Activated CD8-positive, alpha-beta memory T cell treated with anti-CD3 and anti-CD28 coated beads, Interleukin-2, amount 50 U/mL, for 4 hours (primary cell): ENCODE data around the gene ELL.
A peak's percentile ranks its signal among the peaks of the same experiment; 100 is the strongest.

Experiments used
- DNase-seq: peaks from one replicate; pipeline ENCODE4 v3.0.0-alpha.2; 2020

The ELL gene

GRCh38 chr19:18466354-18466753 lies 55.5 kb downstream of the ELL start:
- DNase-seq: no peak

- no peak for DNase-seq
Observed at GRCh38 chr19:18465964-18466339, 55.9 kb downstream of the ELL start.

- DNase-seq: no peak
Observed at GRCh38 chr19:18465214-18465963, 56.5 kb downstream of the ELL start.

GRCh38 chr19:18464646-18465045 lies 57.2 kb downstream of the ELL start:
- DNase-seq: no peak

- DNase-seq: no peak
Observed at GRCh38 chr19:18461471-18461870, 60.4 kb downstream of the ELL start.

- DNase-seq: no peak
Observed at GRCh38 chr19:18460900-18461299, 61.0 kb downstream of the ELL start.

- DNase-seq: no peak
Observed at GRCh38 chr19:18457483-18458331, 64.2 kb downstream of the ELL start.

GRCh38 chr19:18456974-18457373 lies 64.9 kb downstream of the ELL start:
- DNase-seq: no peak

- no peak for DNase-seq
Observed at GRCh38 chr19:18456279-18456678, 65.6 kb downstream of the ELL start.

GRCh38 chr19:18453269-18454024 lies 68.4 kb downstream of the ELL start:
- DNase-seq: no peak

GRCh38 chr19:18452386-18452785 lies 69.5 kb downstream of the ELL start:
- no peak for DNase-seq

GRCh38 chr19:18450931-18451836 lies 70.7 kb downstream of the ELL start:
- peak; percentile 89 for DNase-seq

GRCh38 chr19:18450021-18450930 lies 71.6 kb downstream of the ELL start:
- DNase-seq: no peak

GRCh38 chr19:18449552-18449951 lies 72.3 kb downstream of the ELL start:
- no peak for DNase-seq

- DNase-seq: no peak
Observed at GRCh38 chr19:18446811-18447359, 75.0 kb downstream of the ELL start.

GRCh38 chr19:18446145-18446810 lies 75.6 kb downstream of the ELL start:
- DNase-seq: no peak

- DNase-seq: no peak
Observed at GRCh38 chr19:18445262-18445948, 76.5 kb downstream of the ELL start.

- no peak for DNase-seq
Observed at GRCh38 chr19:18444513-18444912, 77.4 kb downstream of the ELL start.

- no peak for DNase-seq
Observed at GRCh38 chr19:18443831-18444230, 78.0 kb downstream of the ELL start.

- DNase-seq: no peak
Observed at GRCh38 chr19:18443406-18443805, 78.5 kb downstream of the ELL start.
